A673 (cell line): Measurements from ENCODE around the gene ZNF780B. TPM values are rescaled to one million over a fixed set of nuclear protein-coding genes. Genes with fewer than 3 reads are reported as not detected.

Source experiments
- BruUV-seq: library from RNA; stranded (reverse); fragments of 400-500 nt; replicated peaks from 2 replicates; lab custom pipeline; 2021; lab: Mats Ljungman, UMichigan
- CTCF ChIA-PET: fragments of 300-600 bp; sonication (Branson Sonifier 250); formaldehyde crosslinking; loops from one replicate; lab custom pipeline; 2022; ENCODE audit warnings: antibody characterized with exemption; lab: Charles Lee
- POLR2A ChIA-PET: fragments of 300-600 bp; sonication (Branson Sonifier 250); formaldehyde crosslinking; loops from one replicate; lab custom pipeline; 2022; ENCODE audit warnings: antibody characterized with exemption; ENCODE audit not compliant: low non-redundant PET; lab: Charles Lee
- DNase-seq: peaks from one replicate; pipeline ENCODE4 v3.0.0-alpha.2; 2015; ENCODE audit warnings: low spot score
- H3K27ac ChIP-seq: fragments of 200-600 bp; sonication (generic); 2 replicates; pipeline ENCODE4 v1.5.1; 2016; ENCODE audit warnings: mixed run types, low read depth, mild to moderate bottlenecking, mixed read lengths, antibody characterized with exemption, low read length; ENCODE audit not compliant: poor library complexity, severe bottlenecking
- H3K27me3 ChIP-seq: fragments of 200-600 bp; sonication (generic); replicated peaks from 2 replicates; pipeline ENCODE4 v1.6.1; 2017; ENCODE audit warnings: mixed run types, low read depth, mild to moderate bottlenecking, mixed read lengths, antibody characterized with exemption, low read length; ENCODE audit not compliant: insufficient read depth, poor library complexity
- H3K36me3 ChIP-seq: fragments of 200-600 bp; sonication (generic); 2 replicates; pipeline ENCODE4 v1.6.1; 2016; ENCODE audit warnings: mixed run types, mild to moderate bottlenecking, mixed read lengths, antibody characterized with exemption, low read length; ENCODE audit not compliant: insufficient read depth, poor library complexity, severe bottlenecking
- H3K4me1 ChIP-seq: fragments of 200-600 bp; sonication (generic); 2 replicates; pipeline ENCODE4 v1.6.1; 2017; ENCODE audit warnings: mixed run types, mild to moderate bottlenecking, mixed read lengths, antibody characterized with exemption, low read length; ENCODE audit not compliant: insufficient read depth, poor library complexity, severe bottlenecking
- H3K4me3 ChIP-seq: fragments of 200-600 bp; sonication (generic); 2 replicates; pipeline ENCODE4 v1.5.1; 2016; ENCODE audit warnings: low read depth, mixed run types, mild to moderate bottlenecking, mixed read lengths, low read length; ENCODE audit not compliant: poor library complexity, severe bottlenecking
- H3K9me3 ChIP-seq: fragments of 200-600 bp; sonication (generic); 2 replicates; pipeline ENCODE4 v1.6.1; 2016; ENCODE audit warnings: mixed run types, low read depth, mild to moderate bottlenecking, mixed read lengths, antibody characterized with exemption, low read length; ENCODE audit not compliant: poor library complexity, severe bottlenecking
- EZH2 ChIP-seq: fragments of 200-600 bp; sonication (generic); IDR thresholded peaks from 2 replicates; pipeline ENCODE4 v1.6.1; 2017; ENCODE audit warnings: borderline replicate concordance, low read depth, mild to moderate bottlenecking, mixed read lengths, antibody characterized with exemption, low read length; ENCODE audit not compliant: poor library complexity, severe bottlenecking
- intact Hi-C: fragments of 100-400 bp; cut with micrococcal nuclease; formaldehyde crosslinking; loops from one replicate; pipeline ENCODE4 v1.10.0; 2022; ENCODE audit not compliant: unreplicated experiment
- total RNA-seq: library from RNA; stranded (reverse); gene quantifications from 2 replicates; pipeline ENCODE4 v1.2.3, GENCODE V29; 2021
- TF ChIP-seq, protein P1 (sequence below): fragments of 300-800, 200-600 bp; sonication (generic); conservative IDR thresholded peaks from 2 replicates; pipeline ENCODE4 v1.5.1; 2017; ENCODE audit warnings: low read depth, mild to moderate bottlenecking, antibody characterized with exemption, low read length, moderate library complexity, mixed read lengths

The ZNF780B gene
- total RNA-seq, 1 experiment from 2014 or later: 23.7 TPM

DNA sequence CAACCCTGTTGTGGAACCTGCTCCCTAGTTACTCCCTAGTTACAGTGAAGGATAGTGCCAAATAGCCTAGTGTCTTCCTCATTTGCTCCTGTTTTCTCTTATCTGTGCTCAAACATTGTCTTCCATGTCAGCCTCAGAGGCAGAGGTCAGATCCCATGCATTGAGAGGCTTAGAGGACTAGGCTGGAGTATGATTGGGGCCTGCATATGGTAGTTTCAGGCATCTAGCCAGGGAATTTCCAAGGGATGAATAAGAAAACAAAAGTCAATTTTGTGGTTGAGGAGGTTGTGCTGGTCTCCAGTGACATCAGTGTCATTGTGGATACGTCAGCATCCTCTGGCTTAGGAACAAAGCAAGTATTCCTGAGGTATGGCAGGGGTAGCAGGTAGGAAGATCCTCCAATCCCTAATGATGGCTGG lies 49.7 kb downstream of the ZNF780B start:
- Histone ChIP-seq H3K4me3 (no peak overlapping the region), H3K27ac (no peak overlapping the region), H3K9me3 (no peaks in the 10 kb centered on the region), H3K36me3 (peaks cover 4% of the 10 kb centered on the region), H3K27me3 (no peaks in the 10 kb centered on the region), H3K4me1 (no peaks in the 10 kb centered on the region)
- DNase-seq: no peak
- ChIA-PET POLR2A (no interaction called here), CTCF (no interaction called here)
- no TSS peak for BruUV-seq
- intact Hi-C loops: no loop called here
- no peak for TF ChIP-seq EZH2
- TF ChIP-seq, protein P1, sequence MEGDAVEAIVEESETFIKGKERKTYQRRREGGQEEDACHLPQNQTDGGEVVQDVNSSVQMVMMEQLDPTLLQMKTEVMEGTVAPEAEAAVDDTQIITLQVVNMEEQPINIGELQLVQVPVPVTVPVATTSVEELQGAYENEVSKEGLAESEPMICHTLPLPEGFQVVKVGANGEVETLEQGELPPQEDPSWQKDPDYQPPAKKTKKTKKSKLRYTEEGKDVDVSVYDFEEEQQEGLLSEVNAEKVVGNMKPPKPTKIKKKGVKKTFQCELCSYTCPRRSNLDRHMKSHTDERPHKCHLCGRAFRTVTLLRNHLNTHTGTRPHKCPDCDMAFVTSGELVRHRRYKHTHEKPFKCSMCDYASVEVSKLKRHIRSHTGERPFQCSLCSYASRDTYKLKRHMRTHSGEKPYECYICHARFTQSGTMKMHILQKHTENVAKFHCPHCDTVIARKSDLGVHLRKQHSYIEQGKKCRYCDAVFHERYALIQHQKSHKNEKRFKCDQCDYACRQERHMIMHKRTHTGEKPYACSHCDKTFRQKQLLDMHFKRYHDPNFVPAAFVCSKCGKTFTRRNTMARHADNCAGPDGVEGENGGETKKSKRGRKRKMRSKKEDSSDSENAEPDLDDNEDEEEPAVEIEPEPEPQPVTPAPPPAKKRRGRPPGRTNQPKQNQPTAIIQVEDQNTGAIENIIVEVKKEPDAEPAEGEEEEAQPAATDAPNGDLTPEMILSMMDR: no peak

DNA sequence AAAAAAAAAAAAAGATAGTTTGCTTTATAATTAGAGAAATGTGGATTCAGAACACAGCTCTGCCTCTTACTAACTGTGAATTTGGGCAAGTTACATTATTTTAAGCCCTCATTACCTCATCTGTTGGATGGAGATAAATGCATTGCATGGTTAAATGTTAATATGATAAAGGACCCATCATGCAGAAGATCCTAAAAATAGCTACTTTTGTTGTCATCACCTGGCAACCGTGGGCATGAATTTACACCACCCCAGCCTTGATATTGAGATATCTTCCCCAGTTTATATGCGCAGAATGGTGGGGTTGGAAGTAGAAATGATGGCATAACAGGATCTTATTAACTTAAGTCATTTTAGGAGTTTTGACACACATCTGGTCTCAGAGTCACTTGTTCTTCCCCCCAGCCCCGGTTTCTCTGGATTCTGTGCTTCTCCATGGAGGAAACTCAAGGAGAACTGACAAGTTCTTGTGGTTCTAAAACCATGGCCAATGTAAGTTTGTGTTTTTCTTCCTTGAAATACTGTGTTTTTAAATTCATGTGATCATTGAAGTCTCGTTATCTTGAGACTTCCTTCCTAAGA lies 50.2 kb downstream of the ZNF780B start:
- intact Hi-C loops: no loop called here
- Histone ChIP-seq H3K4me3 (no peak overlapping the region), H3K4me1 (no peaks in the 10 kb centered on the region), H3K36me3 (peaks cover 4% of the 10 kb centered on the region), H3K27me3 (no peaks in the 10 kb centered on the region), H3K27ac (no peak overlapping the region), H3K9me3 (no peaks in the 10 kb centered on the region)
- ChIA-PET CTCF (no interaction called here), POLR2A (no interaction called here)
- DNase-seq: no peak
- TF ChIP-seq, protein P1: no peak
- TF ChIP-seq EZH2: no peak
- no TSS peak for BruUV-seq

- no peak overlapping the region for H3K27ac ChIP-seq
Observed at GRCh38 chr19:39998501-39998900, 57.5 kb downstream of the ZNF780B start.

More at GRCh38 chr19:39998501-39998900, 57.5 kb downstream of the ZNF780B start:
- Histone ChIP-seq H3K36me3 (no peaks in the 10 kb centered on the region), H3K9me3 (no peaks in the 10 kb centered on the region), H3K4me3 (no peak overlapping the region), H3K27me3 (no peaks in the 10 kb centered on the region), H3K4me1 (peaks cover 9% of the 10 kb centered on the region)
- CTCF ChIA-PET: no interaction called here
- no TSS peak for BruUV-seq
- intact Hi-C loops: no loop called here
- TF ChIP-seq, protein P1: no peak
- TF ChIP-seq EZH2: no peak
- POLR2A ChIA-PET: no interaction called here
- no peak for DNase-seq
